HG03565 (cell line): ENCODE measurements around the gene EHD2.
"Not testable (repeated sequence)": the region's sequence is repeated elsewhere in the genome, so short reads cannot be mapped to it uniquely, and the experiment has no call there.

ENCODE experiments used
- ATAC-seq: cut with Tn5 transposase; IDR thresholded peaks from one replicate; pipeline ENCODE4 v1.9.1; 2021; ENCODE audit warnings: mild to moderate bottlenecking, moderate library complexity; ENCODE audit not compliant: unreplicated experiment

EHD2 gene

DNA sequence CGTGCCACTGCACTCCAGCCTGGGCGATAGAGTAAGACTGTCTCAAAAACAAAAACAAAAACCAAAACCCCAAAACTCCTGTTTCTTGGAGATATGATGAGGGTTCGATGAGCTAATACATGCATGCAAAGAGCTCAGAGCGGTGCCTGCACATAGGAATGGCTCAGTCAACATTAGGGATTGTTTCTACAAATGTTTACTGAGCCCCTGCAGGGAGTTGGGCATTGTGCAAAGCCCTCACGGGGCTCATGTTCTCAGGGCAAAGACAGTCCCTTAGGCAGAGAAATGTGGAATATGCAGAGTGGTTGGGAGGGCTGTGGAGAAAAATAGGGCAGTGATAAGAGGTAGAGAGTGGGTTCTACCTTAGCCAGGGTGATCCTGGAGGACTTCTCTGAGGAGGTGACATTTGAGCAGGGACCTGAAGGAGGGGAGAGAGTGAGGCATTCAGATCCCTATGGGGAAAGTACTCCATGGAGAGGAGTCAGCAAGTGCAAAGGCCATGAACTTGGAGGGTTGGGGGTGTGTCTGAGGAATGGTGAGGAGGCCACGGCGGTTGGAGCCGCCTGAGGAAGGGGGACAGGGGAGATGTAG, 1.5 kb upstream of the EHD2 start:
- no peak for ATAC-seq

DNA sequence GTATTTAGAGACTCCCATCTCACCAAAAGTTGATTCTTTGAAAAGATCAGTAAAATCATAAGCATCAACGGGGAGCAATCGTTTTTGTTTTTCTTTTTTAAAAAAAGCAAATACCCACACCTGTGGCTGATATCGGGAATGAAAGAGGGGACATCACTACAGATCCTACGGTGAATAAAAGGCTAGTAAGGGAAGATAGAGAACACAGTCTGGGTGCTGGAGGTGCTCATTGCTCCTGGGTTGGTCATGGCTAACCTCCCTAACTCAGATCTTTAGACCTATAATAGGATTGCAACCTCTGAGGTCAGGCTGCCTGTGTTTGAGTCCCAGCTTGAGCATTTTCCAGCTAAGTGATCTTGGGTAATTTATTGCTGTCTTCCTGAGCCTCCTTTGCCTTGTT, 1.1 kb downstream of the EHD2 start:
- ATAC-seq, result no peak

DNA sequence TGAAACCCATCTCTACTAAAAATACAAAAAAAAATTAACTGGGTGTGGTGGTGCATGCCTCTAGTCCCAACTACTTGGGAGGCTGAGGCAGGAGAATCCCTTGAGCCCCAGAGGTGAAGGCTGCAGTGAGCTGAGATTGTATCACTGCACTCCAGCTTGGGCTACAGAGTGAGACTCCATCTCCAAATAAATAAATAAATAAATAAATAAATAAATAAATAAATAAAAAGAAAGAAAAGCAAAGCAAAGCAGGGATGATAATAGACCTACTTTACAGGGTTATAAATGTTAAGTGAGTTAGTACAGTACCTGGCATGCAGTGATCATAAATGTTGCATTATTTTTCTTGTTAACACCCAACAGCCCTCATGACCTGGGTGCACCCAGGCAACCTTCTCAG, 1.6 kb downstream of the EHD2 start:
- not testable (repeated sequence) for ATAC-seq

DNA sequence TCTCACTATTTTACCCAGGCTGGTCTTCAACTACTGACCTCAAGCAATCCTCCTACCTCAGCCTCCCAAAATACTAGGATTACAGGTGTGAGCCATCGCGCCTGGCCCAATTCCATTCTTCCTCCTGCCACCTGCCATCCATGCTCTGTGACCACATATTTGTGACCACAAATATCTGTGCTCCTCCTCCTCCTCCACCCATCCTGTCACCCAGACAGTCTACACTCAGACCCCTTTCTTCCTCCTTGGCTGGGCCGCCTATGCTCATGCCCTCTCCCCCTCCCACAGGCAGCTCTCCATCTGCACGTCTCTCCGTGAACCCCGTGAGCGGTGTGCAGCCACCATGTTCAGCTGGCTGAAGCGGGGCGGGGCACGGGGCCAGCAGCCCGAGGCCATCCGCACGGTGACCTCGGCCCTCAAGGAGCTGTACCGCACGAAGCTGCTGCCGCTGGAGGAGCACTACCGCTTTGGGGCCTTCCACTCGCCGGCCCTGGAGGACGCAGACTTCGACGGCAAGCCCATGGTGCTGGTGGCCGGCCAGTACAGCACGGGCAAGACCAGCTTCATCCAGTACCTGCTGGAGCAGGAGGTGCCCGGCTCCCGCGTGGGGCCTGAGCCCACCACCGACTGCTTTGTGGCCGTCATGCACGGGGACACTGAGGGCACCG, 3.2 kb downstream of the EHD2 start:
- no peak for ATAC-seq

DNA sequence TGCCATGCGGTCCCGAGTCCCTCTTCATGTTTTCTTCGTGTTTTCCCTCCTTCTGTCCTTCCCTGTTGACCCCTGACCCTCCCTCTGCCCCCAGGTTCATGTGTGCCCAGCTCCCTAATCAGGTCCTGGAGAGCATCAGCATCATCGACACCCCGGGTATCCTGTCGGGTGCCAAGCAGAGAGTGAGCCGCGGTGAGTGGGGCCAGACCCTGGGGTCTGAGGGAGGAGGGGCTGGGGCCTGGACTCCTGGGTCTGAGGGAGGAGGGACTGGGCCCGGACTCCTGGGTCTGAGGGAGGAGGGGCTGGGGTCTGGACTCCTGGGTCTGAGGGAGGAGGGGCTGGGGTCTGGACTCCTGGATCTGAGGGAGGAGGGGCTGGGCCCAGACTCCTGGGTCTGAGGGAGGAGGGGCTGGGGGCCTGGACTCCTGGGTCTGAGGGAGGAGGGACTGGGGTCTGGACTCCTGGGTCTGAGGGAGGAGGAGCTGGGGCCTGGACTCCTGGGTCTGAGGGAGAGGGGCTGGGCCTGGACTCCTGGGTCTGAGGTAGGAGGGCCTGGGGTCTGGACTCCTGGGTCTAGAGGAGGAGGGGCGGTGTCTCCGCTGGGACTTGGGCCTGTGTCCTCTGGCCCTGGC, 5.3 kb downstream of the EHD2 start:
- ATAC-seq, result not testable (repeated sequence)

DNA sequence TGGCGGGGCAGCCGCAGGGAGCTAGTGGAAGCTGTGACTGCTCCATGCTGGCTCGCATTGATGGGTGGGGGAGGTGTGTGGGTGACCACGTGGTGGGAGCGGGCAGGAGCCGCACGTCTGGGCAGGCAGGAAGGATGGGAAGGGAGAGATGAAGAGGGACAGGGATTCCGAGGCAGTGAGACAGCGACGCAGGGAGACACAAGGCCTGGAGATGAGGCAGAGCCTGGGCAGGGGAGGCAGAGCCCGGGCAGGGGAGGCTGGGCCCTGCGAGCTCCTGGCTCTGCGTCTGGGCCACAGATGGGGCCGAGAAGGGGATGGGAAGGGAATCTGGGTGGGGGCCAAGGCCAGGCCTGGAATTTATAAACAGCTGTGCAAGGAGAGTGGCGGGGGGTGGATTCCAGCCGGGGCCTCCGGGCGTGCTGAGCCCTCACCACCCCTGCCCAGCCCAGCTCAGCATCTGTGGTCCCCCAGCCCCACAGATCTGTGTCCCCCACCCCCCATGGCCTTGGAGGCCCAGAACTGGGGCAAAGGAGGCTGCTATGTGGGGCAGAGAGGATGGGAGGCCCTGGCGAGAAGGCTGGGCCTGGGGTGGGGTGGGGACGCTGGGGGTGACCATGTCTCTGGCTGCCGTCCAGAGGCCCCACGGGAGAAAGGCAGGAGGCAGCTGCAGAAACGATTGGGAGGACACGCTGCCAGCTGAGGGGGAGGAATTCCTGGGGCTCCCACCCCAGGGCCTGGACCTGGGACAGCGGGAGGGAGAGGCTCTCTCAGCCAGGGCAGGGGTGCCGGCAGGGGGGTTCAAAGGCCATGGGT, 6.0 kb downstream of the EHD2 start:
- ATAC-seq, result no peak

DNA sequence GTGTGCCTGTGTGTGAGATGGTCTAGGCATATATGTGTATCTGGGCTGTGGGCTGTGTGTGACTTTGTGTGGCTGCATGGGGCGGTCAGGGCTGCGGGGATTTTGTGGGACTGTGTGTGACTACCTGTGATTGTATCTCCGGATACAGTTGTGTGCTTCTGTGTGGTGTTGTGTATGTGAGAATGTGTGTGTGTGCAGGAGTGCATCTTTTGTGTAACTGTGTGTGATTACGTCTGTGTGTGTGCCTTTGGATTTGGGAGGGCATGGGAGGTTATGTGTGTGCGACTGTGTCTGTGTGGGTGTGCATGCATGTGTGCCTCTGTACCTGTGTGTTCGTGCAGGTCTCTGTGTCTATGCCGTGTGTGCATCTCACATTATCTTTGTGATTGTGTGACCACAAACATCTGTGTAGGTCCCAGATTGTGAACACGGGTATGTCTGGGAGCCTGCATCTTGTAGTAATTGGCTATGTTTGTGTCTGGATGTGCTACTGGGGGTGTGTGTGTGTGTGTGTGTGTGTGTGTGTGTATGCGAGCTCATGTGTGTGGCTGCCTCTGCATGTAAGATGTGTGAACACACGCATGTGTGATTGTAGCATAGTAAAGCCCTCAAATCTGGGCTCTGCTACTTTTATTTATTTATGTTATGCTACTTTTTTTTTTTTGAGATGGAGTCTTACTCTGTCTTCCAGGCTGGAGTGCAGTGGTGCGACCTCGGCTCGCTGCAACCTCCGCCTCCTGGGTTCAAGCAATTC, 7.6 kb downstream of the EHD2 start:
- no peak for ATAC-seq

DNA sequence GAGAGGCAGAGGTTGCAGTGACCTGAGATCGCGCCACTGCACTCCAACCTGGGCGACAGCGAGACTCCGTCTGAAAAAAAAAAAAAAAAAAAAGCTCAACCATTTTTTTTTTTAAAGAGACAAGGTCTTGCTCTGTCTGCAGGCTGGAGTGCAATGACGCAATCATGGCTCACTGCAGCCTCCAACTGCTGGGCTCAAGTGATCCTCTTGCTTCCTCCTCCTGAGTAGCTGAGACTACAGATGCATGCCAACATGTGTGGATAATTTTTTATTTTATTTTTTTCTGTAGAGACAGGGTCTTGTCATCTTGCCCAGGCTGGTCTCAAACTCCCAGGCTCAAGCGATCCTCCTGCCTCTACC, 10.3 kb downstream of the EHD2 start:
- ATAC-seq, result no peak

DNA sequence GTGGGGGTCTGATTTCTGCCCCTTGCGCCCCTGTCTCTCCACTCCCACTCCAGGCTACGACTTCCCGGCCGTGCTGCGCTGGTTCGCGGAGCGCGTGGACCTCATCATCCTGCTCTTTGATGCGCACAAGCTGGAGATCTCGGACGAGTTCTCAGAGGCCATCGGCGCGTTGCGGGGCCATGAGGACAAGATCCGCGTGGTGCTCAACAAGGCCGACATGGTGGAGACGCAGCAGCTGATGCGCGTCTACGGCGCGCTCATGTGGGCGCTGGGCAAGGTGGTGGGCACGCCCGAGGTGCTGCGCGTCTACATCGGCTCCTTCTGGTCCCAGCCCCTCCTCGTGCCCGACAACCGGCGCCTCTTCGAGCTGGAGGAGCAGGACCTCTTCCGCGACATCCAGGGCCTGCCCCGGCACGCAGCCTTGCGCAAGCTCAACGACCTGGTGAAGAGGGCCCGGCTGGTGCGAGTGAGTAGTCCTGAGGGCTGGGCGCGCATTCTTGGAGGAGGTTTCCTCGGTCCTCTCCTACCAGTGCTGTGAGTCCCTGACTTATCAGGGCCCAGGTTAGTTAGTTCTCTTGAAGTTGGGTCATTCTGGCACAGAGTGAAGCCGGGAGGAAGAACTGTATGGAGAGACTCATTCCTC, 12.7 kb downstream of the EHD2 start:
- no peak for ATAC-seq

DNA sequence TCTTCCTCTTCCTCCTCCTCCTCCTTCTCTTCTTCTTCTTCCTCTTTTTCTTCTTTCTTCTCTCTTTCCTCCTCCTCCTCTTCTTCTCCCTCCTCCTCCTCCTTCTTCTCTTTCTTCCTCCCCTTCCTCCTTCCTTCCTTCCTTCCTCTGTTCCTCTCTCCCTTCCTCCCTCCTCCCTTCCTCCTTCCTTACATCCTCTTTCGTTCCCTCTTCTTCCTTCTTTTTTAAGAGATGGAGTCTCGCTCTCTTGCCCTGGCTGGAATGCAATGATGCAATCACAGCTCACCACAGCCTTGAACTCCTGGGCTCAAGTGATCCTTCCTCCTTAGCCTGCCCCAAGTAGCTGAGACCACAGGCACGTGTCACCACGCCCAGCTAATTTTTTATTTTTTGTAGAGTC, 13.2 kb downstream of the EHD2 start:
- no peak for ATAC-seq

DNA sequence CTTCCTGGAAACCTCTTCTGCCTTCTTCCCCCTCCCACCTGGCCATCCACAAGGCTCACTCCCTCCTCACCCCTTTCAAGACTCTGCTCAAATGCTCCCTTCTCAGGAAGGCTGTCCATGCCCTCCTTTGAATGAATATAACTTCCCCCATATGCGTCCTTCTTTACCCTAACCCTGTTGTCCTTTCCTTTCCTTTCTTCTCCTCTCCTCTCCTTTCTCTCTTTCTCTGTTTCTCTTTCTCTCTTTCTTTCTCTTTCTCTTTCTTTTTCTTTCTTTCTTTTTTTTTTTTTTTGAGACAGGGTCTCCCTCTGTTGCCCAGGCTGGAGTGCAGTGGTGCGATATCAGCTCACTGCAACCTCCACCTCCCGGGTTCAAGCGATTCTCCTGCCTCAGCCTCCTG, 15.1 kb downstream of the EHD2 start:
- ATAC-seq, result not testable (repeated sequence)

DNA sequence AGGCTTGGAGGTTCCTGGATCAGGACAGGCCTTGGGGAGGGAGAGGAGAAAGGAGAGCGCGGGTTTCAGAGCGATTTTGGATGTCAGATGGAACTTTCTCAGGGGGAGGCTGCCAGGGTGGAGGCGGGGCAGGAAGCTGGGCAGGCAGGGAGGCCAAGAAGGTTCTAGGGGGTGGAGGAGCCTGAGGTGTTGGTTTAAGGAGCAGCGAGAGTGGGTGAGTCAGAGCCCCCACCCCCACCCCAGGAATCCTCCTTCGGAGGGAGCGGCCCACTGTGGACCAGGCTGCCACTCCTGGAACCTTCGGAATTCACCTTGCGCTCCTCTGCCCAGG, 16.2 kb downstream of the EHD2 start:
- ATAC-seq, result no peak

DNA sequence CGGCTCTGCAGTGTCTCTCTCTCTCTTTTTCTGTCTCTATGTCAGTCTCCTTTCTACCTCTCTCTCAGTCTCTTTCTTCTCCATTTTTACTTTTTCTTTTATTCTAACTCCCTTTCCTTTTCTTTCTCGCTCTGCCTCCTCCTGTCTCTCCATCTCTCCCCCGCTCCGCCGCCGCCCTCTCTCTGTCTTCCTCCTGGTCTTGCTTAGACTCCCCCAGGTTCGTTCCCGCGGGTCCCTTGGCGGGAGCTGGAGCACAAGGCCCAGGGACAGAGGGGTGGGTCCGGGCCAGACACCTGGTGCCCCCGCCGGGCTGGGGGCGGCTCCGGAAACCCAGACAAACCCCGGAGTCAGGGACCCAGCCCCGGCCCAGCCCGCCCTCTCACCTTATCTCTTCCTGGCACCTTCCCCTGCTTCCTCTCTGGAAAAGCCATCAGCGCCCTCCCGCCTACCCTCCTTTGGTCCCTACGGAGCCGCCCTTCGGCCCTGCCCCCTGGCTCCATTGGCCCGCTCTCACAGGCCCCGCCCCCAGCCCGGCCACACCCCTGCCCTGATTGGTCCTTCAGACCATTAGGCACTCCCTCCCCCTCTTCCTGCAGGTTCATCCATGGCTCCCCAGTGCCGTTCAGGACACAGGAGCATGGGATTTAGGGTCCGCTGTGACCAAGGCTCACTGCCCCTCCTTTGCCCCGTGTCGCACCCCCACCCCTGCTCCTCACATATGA, 16.7 kb downstream of the EHD2 start:
- no peak for ATAC-seq

DNA sequence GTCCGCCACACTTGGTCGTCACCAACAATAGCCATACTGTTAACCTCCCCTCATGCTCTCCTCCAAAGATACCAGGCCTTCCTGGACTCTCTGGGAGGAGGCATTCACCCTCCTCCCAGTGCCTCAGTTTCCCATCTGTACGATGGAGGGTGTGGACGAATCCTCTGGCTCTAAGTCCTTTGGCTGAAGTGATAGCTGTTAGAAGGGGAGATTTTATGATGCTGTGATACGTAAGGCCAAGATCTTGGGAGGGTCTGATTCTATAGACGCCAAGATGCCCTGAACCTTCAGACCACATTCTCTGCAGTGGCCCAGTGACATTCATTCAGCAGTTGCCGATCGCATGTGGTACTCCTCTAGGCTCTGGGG, 17.3 kb downstream of the EHD2 start:
- no peak for ATAC-seq

DNA sequence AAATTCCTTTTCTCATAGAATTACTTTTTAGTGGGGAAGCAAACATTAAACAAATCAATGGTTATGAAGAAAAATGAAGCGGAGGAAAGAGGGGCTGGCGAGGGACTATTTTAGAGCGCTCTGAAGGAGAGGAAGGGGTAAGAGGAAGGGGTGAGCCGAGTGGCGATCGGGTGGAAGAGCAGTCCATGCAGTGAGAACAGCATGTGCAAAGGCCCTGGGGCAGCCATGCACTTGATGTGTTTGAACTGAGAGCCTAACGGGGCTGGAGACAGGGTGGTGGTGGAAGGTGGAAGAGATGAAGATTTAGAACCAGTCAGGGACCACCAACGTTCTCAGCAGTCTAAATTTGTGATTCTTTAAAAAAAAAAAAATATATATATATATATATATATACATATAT, 17.7 kb downstream of the EHD2 start:
- no peak for ATAC-seq

DNA sequence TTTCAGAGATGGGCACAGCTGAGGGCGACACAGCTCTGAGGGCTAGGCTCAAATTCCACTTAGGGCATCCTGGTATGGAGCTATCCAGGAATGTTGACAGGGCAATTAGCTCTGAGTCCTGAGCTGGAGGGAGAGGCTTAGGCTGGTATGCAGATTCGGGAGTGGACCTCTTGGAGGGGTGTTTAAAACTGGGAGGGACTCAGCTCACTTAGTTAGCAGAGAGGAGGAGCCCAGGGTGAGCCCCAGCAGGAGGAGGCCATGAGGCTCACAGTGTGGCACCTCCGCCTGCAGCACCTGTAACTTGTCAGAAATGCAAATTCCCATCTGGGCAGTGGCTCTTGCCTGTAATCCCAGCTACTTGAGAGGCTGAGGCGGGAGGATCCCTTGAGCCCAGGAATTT, 21.9 kb downstream of the EHD2 start:
- no peak for ATAC-seq

DNA sequence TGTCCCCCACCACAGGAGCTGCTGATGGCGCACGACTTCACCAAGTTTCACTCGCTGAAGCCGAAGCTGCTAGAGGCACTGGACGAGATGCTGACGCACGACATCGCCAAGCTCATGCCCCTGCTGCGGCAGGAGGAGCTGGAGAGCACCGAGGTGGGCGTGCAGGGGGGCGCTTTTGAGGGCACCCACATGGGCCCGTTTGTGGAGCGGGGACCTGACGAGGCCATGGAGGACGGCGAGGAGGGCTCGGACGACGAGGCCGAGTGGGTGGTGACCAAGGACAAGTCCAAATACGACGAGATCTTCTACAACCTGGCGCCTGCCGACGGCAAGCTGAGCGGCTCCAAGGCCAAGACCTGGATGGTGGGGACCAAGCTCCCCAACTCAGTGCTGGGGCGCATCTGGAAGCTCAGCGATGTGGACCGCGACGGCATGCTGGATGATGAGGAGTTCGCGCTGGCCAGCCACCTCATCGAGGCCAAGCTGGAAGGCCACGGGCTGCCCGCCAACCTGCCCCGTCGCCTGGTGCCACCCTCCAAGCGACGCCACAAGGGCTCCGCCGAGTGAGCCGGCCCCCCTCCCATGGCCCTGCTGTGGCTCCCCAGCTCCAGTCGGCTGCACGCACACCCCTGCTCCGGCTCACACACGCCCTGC, 27.8 kb downstream of the EHD2 start:
- ATAC-seq, result no peak

DNA sequence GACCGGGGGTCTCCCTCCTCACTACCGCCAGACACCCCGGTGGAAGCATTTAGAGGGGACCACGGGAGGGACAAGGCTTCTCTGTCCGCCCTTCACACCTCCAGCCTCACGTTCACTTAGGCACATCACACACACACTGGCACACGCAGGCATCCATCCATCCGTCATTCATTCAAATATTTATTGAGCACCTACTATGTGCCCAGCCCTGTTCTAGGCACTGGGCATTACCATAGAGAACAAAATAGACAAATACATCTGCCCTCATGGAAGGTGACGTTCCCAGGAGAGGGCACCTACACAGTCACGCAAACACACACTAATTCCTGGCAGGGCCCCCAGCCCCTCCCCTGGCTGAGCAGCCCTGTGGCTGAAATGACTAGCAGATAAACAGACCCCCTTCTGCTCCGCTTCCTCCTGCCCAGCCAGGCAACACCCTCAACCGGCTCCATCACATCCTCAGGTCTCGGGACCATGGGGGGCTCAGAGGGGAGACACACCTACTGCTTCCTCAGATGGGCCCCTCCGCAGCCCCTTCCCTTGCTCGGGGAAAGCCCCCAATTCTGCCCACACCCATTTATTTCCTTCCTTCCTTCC, 28.4 kb downstream of the EHD2 start:
- ATAC-seq, result no peak

DNA sequence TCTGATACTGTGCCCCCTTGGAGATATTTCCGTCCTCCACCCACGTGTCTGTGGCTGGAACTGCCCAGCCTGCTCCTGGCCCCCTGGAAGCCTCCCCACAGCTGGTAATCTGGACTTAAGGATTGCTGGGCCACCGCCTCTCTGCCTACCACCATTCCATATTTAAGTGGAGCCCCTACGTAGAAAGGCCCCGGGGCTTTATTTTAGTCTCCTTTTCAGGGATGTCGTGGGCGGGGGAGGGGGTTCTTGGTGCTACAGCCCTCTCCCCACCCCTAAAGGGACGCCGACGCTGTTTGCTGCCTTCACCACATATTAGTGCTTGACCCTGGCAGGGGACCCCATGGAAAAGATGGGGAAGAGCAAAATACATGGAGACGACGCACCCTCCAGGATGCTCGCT, 29.4 kb downstream of the EHD2 start:
- ATAC-seq, result no peak
